HFF-Myc (cell line): ENCODE data around the gene OR6K2.
"Not testable (repeated sequence)": the region's sequence is repeated elsewhere in the genome, so short reads cannot be mapped to it uniquely, and the experiment has no call there.

ENCODE experiments used
- DNase-seq: peaks from one replicate; pipeline ENCODE4 v3.0.0-alpha.2; 2011; ENCODE audit warnings: low read depth; ENCODE audit errors: extremely low read depth
- H3K4me3 ChIP-seq: replicated peaks from 2 replicates; pipeline ENCODE4 v1.5.1; 2011; ENCODE audit warnings: low read depth, mild to moderate bottlenecking, control low read depth, low read length
- TF ChIP-seq, protein P1 (sequence below): IDR thresholded peaks from 2 replicates; pipeline ENCODE4 v1.5.1; 2012; ENCODE audit warnings: mild to moderate bottlenecking, low read depth, low read length, control low read depth; ENCODE audit errors: missing control alignments

The OR6K2 gene

DNA sequence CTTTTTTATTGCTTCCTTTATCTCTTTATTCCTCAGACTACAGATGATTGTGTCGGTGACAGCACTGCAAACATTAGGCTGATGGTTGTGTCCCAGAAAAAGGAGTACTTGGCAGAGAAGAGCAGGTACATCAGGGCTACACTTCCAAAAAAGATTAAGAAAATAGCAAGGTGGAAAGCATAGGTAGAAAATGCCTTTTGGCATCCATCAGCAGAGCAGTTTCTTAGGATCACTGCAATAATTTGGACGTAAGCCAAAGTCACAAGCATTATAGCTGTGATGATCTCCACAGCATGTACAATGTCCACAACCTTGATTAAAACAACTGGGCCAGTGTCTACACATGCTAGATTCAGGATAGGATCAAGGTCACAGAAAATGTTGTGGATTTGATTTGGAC is 5.9 kb downstream of the OR6K2 start:
- TF ChIP-seq, protein P1, sequence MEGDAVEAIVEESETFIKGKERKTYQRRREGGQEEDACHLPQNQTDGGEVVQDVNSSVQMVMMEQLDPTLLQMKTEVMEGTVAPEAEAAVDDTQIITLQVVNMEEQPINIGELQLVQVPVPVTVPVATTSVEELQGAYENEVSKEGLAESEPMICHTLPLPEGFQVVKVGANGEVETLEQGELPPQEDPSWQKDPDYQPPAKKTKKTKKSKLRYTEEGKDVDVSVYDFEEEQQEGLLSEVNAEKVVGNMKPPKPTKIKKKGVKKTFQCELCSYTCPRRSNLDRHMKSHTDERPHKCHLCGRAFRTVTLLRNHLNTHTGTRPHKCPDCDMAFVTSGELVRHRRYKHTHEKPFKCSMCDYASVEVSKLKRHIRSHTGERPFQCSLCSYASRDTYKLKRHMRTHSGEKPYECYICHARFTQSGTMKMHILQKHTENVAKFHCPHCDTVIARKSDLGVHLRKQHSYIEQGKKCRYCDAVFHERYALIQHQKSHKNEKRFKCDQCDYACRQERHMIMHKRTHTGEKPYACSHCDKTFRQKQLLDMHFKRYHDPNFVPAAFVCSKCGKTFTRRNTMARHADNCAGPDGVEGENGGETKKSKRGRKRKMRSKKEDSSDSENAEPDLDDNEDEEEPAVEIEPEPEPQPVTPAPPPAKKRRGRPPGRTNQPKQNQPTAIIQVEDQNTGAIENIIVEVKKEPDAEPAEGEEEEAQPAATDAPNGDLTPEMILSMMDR = no peak
- DNase-seq = no peak
- no peak overlapping the region for H3K4me3 ChIP-seq

DNA sequence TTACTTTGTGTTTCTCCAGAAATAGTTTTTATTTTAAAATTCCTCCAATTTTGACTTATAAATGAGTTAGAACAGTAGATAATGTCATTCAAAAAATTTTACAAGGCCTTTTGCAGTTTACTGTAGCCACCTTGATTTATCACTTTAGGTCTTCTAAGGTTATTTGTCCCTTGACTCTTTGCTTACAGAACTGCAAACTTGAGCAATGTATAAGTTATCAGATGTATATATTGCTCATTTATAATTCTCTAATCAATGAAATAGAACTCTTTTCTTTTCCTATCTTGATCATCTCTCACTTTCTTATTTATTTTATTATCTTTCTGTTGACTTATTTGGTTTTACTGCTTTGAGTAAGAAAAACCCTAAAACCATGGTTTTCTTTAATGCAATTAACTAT is 8.1 kb downstream of the OR6K2 start:
- TF ChIP-seq, protein P1 = no peak
- no peak for DNase-seq
- no peak overlapping the region for H3K4me3 ChIP-seq

DNA sequence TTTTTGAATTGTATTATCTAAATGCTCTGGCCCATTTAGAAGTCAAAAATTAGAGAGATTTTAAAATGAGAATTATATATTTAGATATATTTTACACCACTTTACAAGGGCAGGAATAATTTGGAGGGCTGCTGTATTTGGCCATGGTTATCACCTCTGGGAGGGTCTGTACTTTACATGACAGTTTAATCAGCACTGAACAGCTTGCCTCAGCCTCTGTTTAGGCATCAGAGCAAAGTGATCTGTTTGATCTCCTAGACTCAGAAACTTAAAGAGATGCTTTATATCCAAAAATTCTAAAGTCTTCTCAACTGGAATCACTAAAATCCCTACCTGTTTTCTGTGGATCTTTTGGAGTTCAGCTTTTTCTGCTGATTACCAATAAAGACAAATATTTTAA is 8.5 kb downstream of the OR6K2 start:
- no peak for DNase-seq
- no peak overlapping the region for H3K4me3 ChIP-seq
- TF ChIP-seq, protein P1 = no peak

DNA sequence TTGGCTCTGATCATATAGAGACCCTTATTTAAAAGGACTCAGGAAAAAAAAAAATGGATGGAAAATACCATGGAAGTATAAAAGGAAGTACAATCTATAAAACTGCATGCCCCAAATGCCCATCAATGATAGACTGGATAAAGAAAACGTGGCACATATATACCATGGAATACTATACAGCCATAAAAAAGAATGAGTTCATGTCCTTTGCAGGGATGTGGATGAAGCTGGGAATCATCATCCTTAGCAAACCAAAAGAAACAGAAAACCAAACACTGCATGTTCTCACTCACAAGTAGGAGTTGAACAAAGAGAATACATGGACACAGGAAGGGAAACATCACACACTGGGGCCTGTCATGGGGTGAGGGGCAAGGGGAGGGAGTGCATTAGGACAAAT is 9.3 kb downstream of the OR6K2 start:
- DNase-seq, H3K4me3 ChIP-seq: not testable (repeated sequence)

DNA sequence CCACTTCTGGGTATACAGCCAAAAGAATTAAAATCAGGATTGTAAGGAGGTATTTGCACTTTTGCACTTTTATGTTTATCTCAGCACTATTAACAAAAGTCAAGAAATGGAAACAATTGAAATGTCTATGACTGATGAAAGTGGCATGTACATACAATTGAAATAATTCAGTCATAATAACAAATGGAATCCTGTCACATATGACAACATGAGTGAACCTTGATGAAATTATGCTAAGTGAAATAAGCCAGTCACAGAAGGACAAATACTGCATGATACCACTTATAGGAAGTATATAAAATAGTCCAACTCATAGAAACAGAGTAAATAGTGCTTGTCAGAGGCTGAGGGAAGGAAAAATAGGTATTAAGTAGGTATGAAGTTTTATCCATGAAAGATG is 10.6 kb downstream of the OR6K2 start:
- TF ChIP-seq, protein P1 = no peak
- H3K4me3 ChIP-seq = no peak overlapping the region
- no peak for DNase-seq

DNA sequence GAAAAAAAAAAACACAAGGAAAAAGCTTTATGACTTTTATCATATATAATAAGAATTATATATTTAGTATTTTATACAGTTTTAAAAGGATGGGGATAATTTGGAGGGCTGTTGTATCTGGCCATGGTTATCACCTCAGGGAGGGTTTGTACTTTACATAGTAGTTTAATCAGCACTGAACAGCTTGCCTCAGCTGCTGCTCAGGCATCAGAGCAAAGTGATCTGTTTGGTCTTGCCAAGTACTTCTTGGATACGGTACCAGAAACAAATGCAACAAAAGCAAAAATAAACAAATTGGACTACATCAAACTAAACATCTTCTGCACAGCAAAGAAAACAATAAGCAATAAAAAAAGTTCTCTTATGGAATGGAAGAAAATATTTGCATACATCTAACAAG is 11.3 kb downstream of the OR6K2 start:
- no peak overlapping the region for H3K4me3 ChIP-seq
- TF ChIP-seq, protein P1 = no peak
- DNase-seq = no peak

DNA sequence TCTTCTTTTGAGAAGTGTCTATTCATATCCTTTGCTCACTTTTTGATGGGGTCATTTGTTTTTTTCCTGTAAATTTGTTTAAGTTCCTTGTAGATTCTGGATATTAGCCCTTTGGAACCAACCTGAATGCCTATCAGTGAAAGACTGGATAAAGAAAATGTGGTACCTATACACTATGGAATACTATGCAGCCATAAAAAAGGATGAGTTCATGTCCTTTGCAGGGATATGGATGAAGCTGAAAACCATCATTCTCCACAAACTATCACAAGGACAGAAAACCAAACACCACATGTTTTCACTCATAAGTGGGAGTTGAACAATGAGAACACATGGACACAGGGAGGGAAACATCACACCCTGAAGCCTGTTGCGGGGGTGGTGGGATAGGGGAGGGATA is 12.1 kb downstream of the OR6K2 start:
- DNase-seq, H3K4me3 ChIP-seq: not testable (repeated sequence)

DNA sequence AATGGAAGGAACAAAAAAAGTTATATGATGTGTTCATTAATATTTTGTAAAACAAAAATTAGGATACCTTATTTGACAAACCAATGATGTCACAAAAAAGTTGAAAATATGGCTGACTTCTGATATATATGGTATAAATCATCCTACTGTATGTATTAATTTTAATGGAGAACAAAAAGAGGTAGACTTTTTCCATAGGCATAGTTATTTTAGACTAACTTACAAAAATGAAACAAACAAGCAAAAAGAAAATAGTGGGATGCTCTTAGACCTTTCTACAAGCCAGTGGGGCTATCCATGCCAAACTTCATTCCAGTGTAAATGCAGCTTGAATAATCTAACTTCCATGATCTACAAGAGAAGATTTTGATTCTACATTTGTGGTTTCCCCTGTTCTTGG is 13.4 kb downstream of the OR6K2 start:
- no peak overlapping the region for H3K4me3 ChIP-seq
- TF ChIP-seq, protein P1 = no peak
- no peak for DNase-seq
